ENCODE data around the gene APOBEC4. TPM values are rescaled to one million over a fixed set of nuclear protein-coding genes. Genes with fewer than 3 reads are reported as not detected.

APOBEC4 gene
- total and polyA plus RNA-seq, 2 of the 13 experiments (the other 11 are each of a cell fraction or from before 2014, with no cell fraction given) = not detected

DNA sequence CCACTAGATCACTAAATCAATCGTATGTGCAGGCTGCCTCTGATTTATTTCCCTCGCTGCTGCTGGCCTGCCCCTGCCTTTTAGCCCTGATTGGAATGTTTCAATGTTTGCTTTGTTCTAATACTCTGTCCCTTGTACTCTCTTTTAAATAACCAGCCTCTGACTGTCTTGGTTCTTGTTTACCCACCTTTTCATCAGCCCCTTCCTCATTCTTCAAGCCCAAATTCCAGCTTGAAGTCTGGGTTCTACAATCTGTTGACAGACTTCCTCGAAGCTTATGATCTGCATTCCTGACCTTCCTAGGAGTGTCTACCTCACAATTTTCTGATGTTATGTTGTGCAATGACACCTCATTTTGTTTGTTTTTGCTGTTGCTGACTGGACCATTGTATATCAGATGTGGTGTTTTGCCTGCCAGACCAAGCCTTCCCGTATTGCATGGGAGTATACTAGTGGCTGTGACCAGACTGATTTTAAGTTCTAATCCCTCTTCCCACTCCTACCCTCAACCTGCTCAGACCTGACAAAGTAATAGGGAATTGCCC is 46.6 kb upstream of the APOBEC4 start (continued):
- TF ChIP-seq, protein P1, sequence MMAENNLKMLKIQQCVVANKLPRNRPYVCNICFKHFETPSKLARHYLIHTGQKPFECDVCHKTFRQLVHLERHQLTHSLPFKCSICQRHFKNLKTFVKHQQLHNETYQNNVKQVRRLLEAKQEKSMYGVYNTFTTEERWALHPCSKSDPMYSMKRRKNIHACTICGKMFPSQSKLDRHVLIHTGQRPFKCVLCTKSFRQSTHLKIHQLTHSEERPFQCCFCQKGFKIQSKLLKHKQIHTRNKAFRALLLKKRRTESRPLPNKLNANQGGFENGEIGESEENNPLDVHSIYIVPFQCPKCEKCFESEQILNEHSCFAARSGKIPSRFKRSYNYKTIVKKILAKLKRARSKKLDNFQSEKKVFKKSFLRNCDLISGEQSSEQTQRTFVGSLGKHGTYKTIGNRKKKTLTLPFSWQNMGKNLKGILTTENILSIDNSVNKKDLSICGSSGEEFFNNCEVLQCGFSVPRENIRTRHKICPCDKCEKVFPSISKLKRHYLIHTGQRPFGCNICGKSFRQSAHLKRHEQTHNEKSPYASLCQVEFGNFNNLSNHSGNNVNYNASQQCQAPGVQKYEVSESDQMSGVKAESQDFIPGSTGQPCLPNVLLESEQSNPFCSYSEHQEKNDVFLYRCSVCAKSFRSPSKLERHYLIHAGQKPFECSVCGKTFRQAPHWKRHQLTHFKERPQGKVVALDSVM (CRISPR knock-in tag; IDR thresholded peaks at IDR 0.05) = peak; percentile 42; the same call in 1 of the 2 replicates
- TF ChIP-seq, protein P2, sequence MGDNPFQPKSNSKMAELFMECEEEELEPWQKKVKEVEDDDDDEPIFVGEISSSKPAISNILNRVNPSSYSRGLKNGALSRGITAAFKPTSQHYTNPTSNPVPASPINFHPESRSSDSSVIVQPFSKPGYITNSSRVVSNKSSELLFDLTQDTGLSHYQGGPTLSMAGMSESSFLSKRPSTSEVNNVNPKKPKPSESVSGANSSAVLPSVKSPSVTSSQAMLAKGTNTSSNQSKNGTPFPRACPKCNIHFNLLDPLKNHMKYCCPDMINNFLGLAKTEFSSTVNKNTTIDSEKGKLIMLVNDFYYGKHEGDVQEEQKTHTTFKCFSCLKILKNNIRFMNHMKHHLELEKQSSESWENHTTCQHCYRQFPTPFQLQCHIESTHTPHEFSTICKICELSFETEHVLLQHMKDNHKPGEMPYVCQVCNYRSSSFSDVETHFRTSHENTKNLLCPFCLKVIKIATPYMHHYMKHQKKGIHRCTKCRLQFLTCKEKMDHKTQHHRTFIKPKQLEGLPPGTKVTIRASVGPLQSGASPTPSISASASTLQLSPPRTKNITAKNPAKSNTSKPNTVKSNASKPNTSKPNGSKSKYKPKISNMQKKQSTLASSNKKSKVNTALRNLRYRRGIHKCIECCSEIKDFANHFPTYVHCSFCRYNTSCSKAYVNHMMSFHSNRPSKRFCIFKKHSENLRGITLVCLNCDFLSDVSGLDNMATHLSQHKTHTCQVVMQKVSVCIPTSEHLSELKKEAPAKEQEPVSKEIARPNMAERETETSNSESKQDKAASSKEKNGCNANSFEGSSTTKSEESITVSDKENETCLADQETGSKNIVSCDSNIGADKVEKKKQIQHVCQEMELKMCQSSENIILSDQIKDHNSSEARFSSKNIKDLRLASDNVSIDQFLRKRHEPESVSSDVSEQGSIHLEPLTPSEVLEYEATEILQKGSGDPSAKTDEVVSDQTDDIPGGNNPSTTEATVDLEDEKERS (CRISPR knock-in tag; IDR thresholded peaks at IDR 0.05) = no peak
- TF ChIP-seq PPARG (CRISPR knock-in tag; conservative IDR thresholded peaks at IDR 0.05) (peak; percentile 85), ZNF850 (CRISPR knock-in tag; conservative IDR thresholded peaks at IDR 0.05) (no peak), CBX5 (CRISPR knock-in tag; IDR thresholded peaks at IDR 0.05; ENCODE audit: borderline replicate concordance) (peak; percentile 88; the same call in 1 of the 2 replicates), POLR2G (IDR thresholded peaks at IDR 0.05; ENCODE audit: low read depth, low read length) (no peak), SALL2 (CRISPR knock-in tag; IDR thresholded peaks at IDR 0.05) (peak; percentile 62; the same call in 1 of the 2 replicates), KLF6 (CRISPR knock-in tag; IDR thresholded peaks at IDR 0.05) (peak; percentile 51; the same call in 1 of the 2 replicates), ZNF761 (CRISPR knock-in tag; conservative IDR thresholded peaks at IDR 0.05) (no peak), ERF (CRISPR knock-in tag; IDR thresholded peaks at IDR 0.05) (peak; percentile 92), GABPB1 (CRISPR knock-in tag; IDR thresholded peaks at IDR 0.05) (no peak; the same call in 1 of the 2 replicates)
- TF ChIP-seq, protein P3, sequence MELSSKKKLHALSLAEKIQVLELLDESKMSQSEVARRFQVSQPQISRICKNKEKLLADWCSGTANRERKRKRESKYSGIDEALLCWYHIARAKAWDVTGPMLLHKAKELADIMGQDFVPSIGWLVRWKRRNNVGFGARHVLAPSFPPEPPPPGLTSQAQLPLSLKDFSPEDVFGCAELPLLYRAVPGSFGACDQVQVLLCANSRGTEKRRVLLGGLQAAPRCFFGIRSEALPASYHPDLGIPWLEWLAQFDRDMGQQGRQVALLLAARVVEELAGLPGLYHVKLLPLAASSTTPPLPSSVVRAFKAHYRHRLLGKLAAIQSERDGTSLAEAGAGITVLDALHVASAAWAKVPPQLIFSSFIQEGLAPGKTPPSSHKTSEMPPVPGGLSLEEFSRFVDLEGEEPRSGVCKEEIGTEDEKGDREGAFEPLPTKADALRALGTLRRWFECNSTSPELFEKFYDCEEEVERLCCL (CRISPR knock-in tag; IDR thresholded peaks at IDR 0.05; ENCODE audit: borderline replicate concordance) = no peak
- TF ChIP-seq, protein P4, sequence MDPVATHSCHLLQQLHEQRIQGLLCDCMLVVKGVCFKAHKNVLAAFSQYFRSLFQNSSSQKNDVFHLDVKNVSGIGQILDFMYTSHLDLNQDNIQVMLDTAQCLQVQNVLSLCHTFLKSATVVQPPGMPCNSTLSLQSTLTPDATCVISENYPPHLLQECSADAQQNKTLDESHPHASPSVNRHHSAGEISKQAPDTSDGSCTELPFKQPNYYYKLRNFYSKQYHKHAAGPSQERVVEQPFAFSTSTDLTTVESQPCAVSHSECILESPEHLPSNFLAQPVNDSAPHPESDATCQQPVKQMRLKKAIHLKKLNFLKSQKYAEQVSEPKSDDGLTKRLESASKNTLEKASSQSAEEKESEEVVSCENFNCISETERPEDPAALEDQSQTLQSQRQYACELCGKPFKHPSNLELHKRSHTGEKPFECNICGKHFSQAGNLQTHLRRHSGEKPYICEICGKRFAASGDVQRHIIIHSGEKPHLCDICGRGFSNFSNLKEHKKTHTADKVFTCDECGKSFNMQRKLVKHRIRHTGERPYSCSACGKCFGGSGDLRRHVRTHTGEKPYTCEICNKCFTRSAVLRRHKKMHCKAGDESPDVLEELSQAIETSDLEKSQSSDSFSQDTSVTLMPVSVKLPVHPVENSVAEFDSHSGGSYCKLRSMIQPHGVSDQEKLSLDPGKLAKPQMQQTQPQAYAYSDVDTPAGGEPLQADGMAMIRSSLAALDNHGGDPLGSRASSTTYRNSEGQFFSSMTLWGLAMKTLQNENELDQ (CRISPR knock-in tag; IDR thresholded peaks at IDR 0.05; ENCODE audit: borderline replicate concordance) = no peak
- TF ChIP-seq, protein P5, sequence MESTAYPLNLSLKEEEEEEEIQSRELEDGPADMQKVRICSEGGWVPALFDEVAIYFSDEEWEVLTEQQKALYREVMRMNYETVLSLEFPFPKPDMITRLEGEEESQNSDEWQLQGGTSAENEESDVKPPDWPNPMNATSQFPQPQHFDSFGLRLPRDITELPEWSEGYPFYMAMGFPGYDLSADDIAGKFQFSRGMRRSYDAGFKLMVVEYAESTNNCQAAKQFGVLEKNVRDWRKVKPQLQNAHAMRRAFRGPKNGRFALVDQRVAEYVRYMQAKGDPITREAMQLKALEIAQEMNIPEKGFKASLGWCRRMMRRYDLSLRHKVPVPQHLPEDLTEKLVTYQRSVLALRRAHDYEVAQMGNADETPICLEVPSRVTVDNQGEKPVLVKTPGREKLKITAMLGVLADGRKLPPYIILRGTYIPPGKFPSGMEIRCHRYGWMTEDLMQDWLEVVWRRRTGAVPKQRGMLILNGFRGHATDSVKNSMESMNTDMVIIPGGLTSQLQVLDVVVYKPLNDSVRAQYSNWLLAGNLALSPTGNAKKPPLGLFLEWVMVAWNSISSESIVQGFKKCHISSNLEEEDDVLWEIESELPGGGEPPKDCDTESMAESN (CRISPR knock-in tag; conservative IDR thresholded peaks at IDR 0.05) = no peak
- TF ChIP-seq, protein P6, sequence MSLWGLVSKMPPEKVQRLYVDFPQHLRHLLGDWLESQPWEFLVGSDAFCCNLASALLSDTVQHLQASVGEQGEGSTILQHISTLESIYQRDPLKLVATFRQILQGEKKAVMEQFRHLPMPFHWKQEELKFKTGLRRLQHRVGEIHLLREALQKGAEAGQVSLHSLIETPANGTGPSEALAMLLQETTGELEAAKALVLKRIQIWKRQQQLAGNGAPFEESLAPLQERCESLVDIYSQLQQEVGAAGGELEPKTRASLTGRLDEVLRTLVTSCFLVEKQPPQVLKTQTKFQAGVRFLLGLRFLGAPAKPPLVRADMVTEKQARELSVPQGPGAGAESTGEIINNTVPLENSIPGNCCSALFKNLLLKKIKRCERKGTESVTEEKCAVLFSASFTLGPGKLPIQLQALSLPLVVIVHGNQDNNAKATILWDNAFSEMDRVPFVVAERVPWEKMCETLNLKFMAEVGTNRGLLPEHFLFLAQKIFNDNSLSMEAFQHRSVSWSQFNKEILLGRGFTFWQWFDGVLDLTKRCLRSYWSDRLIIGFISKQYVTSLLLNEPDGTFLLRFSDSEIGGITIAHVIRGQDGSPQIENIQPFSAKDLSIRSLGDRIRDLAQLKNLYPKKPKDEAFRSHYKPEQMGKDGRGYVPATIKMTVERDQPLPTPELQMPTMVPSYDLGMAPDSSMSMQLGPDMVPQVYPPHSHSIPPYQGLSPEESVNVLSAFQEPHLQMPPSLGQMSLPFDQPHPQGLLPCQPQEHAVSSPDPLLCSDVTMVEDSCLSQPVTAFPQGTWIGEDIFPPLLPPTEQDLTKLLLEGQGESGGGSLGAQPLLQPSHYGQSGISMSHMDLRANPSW (CRISPR knock-in tag; IDR thresholded peaks at IDR 0.05; ENCODE audit: borderline replicate concordance) = 0 out of 2 replicates have a peak, but pooled peaks have one; percentile 68
